HPDE6-E6E7 (cell line): ENCODE data around the gene AKT3.
"Not testable (repeated sequence)": the region's sequence is repeated elsewhere in the genome, so short reads cannot be mapped to it uniquely, and the experiment has no call there.

Experiments used
- DNase-seq: peaks from one replicate; pipeline ENCODE4 v3.0.0; 2011; ENCODE audit warnings: missing footprints; ENCODE audit errors: extremely low spot score

AKT3 gene

DNA sequence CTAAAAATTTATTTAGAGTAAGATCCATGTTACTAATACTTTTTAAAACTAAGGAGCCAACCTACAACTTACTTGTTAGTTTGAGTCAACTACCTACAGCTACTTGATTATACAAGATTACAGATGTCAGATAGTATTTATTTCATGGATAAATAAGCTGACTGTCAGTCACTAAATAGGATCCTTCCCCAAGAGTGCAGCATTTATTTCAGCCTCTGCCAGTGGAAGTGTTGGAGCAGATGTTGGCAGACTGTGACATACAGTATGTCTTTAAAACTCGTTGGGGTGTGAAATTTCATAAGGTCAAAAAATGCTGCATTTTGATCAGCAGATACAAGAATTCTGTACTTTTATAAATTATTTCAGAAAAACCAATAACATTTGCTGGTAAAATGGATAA is 156.2 kb downstream of the AKT3 start:
- DNase-seq = no peak

DNA sequence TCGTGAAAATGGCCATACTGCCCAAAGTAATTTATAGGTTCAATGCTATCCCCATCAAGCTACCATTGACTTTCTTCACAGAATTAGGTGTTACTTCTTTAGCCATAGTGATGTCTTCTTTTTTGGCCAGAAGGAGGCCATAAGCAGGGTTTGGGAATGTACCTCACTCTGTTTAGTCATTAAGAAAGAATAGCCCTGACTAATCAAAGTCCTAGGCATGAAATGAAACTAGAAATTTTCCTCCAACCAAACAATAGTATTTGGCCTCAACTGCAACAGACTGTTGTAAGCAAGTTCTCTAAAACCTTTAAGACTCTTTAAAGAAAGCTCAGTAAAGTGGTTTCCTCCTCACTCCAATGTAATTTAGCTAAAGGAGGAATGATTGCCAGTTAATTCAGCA is 163.9 kb downstream of the AKT3 start:
- DNase-seq = no peak

DNA sequence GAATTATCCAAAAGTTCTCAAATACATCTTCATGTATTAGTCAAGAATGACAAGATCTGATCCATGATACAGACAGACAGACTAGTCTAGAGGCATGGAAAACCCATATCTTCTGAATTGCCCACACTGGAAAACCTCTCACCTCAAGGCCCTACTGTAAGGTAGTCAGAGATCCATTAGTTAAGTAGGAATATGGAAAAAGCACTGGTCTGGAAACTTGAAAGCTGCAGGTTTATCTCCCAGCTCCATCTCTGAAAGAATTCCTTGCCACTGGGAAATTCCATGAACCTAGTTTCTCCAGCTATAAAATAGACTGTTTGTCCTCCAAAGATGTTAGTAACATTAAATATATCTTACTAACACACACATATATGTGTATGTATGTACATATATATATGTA is 169.2 kb downstream of the AKT3 start:
- DNase-seq = no peak

DNA sequence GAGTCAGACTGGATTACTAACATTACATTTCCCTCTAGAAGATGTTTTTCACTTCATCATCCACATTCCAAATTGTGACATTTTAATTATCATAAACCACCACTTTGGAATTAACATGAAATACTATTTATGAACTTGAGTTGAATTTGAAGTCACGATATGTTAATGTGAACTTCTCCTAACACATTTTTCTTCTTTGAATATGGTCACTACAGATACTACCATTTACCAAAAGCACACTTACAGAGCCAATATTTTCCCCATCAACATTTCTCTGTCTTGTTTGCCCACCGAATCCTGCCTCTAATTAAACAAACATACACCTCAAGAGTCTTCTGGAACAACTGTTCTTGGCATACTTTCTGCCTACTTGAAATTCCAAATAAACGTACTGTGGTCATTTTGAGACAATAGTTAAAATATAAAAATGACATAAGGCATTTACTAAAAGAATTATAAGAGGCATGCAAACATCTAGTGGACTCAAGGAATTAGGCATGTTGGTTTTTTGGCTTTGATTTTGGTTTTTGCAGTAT is 177.4 kb downstream of the AKT3 start:
- no peak for DNase-seq

DNA sequence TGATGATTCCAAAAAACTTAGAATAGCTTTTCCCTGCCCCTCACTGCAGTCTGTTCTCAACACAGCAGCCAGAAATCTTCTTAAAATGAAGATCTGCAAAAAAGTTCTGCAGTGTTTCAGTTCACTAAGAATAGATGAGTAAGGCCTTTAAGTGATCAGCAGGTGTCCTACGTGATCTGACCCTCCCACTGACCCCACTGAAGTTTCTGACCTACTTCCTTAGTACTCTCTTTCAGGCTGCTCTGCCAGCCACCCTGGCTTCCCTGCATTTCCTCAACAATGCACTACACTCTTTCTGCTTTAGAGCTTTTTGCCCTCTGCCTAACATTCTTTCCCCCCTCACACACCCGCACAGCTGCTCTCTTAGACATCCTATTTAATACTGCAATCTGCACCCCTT is 182.5 kb downstream of the AKT3 start:
- no peak for DNase-seq

DNA sequence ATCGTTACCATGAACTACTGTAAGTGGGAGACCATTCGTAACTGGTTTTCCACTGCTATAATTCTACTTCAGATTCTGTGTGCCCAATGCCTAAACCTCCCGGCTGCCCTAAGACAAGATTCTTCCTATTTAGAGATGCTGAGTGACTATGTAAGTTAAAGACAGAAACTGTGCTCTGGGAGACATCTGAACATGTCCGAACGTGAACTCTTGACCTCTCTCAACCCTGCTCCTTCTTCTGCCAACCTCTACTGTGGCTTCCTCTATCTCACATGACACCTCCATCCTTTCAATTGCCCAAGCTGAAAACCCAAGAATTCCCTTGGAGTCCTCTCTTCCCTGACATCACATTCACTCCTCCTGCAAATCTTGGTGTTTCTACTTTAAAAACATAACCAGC is 182.9 kb downstream of the AKT3 start:
- no peak for DNase-seq

DNA sequence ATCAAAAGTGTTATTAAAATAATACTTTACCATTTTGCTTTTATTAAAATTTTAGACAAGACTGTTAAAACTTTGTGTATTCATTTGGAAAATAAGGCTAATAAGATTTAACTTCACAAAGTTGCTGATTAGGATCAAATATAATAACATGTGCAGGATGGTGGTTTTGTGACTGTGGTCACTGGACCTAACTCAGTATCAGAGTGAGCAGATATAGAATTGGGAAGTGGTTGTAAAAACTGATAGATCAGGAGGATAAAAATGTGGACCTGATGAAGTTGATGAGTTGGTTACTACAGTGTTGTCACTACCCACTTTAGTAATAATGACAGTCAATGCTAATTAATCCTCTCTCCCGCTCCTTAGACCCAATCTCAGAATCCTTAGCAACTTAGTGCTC is 186.4 kb downstream of the AKT3 start:
- DNase-seq = no peak

DNA sequence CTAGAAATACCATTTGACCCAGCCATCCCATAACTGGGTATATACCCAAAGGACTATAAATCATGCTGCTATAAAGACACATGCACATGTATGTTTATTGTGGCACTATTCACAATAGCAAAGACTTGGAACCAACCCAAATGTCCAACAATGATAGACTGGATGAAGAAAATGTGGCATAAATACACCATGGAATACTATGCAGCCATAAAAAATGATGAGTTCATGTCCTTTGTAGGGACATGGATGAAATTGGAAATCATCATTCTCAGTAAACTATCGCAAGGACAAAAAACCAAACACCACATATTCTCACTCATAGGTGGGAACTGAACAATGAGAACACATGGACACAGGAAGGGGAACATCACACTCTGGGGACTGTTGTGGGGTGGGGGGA is 187.9 kb downstream of the AKT3 start:
- DNase-seq = not testable (repeated sequence)

DNA sequence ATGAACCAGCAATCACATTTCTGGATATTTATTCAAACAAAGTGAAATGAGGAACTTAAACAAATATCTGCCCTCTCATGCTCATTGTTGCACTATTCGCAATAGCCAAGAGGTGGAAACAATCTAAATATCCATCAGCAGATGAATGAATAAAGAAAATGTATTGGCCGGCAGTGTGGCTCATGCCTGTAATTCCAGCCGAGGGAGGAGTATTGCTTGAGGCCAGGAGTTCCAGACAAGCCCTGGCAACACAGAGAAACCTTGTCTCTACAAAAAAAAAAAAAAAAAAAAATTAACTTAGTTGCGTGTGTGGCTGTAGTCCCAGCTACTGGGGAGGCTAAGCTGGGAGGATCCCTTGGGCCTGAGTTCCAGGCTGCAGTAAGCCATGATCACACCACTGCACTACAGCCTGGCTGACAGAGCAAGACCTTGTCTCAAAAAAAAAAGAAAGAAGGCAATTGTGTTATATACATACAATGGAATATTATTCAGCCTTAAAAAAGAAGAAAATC is 191.4 kb downstream of the AKT3 start:
- no peak for DNase-seq

DNA sequence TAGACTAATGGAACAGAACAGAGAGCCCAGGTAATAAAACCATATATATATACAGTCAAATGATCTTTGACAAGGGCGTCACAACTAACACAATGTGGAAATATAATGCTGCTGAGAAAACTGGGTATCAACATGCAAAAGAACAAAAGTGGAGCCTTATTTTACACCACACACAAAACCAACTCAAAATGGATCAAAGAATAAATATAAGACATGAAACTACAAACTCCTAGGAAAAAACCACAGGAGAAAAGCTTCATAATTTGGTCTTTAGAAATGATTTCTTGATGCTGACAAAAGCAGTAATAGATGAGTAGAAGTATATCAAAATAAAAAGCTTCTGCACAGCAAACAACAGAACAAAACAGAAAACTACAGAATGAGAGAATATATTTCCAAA is 192.2 kb downstream of the AKT3 start:
- DNase-seq = no peak

DNA sequence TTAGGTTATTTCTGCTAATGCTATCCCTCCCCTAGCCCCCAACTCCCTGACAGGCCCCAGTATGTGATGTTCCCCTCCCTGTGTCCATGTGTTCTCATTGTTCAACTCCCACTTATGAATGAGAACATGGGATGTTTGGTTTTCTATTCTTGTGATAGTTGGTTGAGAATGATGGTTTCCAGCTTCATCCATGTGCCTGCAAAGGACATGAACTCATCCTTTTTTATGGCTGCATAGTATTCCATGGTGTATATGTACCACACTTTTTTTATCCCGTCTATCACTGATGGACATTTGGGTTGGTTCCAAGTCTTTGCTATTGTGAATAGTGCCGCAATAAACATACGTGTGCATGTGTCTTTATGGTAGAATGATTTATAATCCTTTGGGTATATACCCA is 200.5 kb downstream of the AKT3 start:
- DNase-seq = not testable (repeated sequence)

DNA sequence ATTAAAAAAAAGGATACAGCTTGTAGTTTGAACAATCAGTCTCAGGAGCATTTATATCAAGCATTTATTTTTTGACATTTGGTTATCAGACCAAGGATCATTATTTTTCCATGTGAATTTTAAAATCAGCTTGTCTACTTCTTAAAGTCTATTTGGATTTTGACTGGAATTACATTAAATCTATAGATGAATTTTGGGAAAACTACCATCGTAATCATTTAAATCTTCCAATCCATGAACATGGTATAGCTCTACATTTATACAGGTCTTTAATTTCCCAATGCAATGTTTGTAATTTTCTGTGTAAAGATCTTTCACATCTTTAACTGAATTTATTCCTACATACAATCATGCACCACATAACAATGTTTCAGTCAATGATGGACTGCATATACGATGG is 203.2 kb downstream of the AKT3 start:
- no peak for DNase-seq

DNA sequence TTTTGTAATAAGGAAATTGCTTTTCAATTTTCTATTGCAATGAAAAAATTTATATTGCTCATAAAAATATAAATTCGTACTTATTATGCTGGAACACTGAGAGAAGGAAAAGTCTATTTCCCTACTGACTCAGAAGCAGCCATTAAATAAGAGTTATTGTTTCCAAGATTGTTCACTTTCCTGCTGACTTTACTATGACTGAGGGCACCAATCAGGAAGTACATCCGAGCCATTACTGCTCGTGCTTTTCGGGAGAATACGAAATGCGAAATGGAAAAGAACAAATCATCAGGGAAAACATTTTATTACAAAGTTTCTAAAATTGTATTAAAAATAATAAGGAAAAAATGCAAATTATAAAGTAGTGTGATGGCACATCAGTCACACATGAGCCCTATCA is 204.8 kb downstream of the AKT3 start:
- no peak for DNase-seq

DNA sequence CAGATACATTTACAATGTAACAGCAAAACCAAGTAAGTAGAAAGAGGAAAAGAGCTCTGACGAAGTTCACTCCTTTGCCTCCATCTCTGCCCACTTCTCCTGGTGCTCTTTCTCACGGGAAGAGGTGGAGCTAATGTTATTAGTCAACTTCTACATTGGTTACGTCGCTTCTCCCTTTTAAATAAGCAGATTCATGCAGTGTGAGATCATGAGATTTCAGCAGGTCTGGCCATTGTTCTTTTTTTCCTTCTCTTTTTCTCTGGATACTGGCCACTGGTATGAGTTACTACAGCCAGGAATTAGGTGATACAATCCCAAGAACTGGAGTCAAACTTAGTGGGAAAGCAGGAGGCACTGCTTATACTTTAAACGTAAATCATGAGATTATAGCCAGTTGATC is 207.1 kb downstream of the AKT3 start:
- DNase-seq = no peak

DNA sequence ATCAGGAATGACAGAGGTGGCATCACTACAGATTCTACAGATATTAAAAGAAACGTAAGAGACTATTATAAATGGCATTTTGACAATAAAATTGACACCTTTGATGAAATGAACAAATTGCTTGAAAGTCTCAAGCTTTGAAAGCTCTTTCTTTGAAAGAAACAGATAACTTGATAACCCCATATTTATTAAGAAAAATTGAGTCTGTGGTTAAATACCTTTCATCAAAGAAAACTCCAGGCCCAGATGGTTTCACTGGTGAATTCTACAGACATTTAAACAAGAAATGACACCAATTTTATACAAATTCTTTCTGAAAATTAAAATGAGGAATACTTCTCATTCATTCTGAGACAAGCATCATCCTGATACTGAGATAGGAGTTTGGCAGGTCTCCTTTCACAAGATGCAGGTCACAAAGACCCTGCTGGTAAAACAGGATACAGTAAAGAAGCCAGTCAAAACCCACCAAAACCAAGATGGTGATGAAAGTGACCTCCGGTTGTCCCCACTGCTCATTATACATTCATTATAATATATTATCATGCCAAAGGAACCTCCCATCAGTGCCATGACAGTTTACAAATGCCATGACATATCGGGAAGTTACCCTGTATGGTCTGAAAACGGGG is 210.9 kb downstream of the AKT3 start:
- no peak for DNase-seq

DNA sequence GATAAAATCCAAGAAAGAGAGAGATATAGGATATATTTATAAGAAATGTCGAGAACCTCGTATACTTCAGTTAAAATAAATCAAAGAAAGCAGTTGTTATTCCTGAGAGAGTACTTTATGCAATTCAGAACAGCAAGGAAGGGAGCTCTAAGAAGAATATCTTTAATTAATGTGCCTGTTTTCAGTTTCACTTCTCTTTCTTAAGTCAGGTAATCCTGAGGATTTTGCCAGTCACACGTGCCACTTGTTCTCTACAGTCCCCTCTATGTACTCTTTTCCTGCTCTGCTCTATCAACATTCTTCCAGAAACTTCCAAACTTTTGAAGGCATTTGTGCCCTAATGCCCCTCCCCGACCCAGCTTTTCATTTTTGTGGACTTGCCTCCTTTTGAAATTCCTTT is 211.9 kb downstream of the AKT3 start:
- no peak for DNase-seq

DNA sequence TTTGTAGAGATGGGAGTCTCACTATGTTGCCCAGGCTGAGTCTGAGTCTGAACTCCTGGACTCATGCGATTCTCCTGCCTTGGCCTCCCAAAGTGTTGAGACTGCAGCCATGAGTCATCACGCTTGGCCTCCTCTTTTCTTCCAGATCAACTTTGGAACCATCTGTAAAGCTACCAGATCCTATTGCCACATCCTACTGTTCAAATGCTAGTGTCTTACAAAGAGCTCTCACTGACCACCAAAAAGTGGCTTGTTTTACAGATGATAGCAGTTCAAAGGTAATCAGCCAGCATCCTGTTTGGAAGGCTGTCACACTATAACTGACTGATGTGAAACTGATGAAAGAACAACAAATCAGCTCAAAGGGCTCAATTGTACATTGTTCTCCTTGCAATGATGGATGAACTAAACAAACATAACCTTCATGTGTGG is 221.6 kb downstream of the AKT3 start:
- no peak for DNase-seq

DNA sequence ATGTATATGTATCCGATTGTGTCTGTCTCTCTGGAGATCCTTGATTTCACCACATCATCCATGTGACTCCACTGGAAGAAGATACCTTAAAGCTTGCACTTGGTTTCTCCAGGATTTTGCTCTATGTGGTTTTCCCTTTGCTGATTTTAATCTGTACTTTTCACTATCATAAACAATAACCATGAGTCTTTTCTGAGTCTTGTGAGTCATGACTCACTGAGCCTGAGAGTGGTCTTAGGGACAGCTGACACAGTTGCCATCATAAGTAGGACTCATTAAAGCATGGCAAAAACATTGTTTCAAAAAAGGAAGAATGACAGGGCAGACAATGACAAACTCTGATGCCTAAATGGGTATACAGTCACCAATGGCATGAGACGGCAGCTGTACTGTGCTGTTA is 226.2 kb downstream of the AKT3 start:
- no peak for DNase-seq

DNA sequence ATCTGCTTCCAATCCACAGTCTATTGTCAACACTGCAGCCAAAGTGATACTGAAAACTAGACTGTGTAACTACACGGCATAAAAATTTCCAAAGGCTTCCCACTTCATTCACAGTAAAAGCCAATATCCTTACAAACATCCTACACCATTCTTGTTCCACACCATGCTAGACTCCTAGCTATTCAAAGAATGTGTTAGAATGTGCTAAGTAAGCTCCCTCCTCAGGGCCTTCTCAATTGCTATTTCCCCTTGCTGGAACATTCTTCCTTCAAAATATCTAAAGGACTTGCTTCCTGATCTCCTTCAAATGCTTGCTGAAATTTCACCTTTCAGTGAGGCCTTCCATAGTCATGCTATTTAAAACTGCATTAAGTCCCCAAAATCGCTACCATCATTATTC is 228.1 kb downstream of the AKT3 start:
- no peak for DNase-seq

DNA sequence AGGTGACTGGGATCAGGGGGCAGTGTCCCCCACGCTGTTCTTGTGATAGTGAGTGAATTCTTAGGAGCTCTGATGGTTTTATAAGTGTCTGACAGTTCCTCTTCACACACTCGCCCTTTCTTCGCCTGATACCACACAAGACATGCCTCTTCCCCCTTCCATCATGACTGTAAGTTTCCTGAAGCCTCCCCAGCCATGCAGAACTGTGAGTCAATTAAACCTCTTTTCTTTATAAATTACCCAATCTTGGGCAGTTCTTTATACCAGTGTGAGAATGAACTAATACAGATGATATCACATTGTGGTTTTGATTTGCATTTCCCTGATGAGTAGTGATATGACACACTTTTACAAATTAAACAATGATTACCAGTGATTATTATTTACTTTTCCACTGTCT is 229.9 kb downstream of the AKT3 start:
- no peak for DNase-seq

DNA sequence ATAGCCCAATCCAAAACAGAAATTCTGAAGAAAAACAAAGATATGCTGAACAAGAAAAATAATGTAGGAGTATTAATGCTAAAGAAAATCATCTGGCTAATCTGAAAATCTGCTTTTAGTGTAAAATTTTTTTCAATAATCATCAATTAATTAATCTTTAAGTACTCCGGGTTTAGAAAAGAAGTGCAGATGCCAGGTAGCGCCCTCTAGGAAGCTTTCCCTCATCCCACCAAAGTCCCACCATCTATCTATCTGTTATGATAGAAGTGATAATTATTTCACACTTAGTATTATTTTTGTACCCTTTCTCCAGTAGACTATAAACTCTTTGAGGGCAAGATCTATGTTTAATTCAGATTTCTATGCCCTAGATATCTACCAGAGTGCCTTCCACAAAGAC is 240.3 kb downstream of the AKT3 start:
- no peak for DNase-seq

DNA sequence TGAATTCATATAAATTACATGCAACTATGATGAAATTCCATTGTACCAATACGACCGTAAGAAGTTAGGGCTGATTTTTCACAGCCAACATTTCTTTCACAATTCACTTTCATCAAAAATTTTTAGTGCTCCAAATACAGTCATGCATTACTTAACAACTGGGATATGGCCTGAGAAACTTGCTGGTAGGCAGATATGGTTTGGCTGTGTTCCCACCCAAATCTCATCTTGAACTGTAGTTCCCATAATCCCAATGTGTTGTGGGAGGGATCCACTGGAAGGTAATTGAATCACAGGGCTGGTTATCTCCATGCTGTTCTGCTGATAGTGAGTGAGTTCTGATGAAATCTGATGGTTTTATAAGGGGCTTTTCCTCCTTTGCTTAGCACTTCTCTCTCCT is 244.4 kb downstream of the AKT3 start:
- no peak for DNase-seq

DNA sequence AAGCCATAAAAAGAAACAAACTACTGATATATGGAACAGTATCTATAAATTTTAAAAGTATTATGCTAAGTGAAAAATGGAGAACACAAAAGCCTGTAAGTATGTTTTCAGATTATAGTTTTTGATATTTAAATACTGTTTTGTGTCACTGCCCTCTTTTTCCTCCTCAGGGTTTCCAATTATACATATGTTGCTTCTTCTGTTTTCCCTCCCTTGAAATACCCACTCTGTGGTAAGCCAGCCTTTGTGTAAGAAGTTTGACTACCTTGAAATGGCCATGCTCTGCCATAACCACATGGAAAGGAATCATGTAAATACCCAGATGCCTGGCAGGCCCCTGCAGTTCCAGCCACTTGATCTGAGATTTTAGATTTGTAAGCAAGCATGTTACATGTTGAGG is 248.3 kb downstream of the AKT3 start:
- DNase-seq = no peak

DNA sequence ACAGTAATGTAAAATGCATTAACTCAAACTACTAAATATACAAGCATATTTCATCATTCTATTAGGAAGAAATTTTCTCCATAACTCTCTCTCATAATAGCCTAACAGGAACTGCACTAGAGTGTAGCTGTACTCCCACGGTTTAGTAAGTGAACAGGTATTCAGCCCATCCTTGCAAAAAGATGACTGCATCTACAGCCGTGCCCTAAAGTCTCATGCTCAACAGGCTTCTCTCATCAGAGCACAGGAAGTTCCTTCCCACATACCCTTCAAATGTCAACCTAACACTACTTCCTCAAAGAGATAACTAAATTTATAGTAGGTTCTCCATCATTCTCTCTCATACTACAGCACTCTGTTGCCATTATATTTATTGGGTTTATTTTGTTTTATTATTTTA is 251.6 kb downstream of the AKT3 start:
- DNase-seq = peak; percentile 55
